HG02884 (cell line): ENCODE data around the gene C2orf92.
"Not testable (repeated sequence)": the region's sequence is repeated elsewhere in the genome, so short reads cannot be mapped to it uniquely, and the experiment has no call there.

Experiments used
- ATAC-seq: cut with Tn5 transposase; IDR thresholded peaks from one replicate; pipeline ENCODE4 v1.9.1; 2021; ENCODE audit warnings: mild to moderate bottlenecking, moderate library complexity; ENCODE audit not compliant: unreplicated experiment

Gene C2orf92

GRCh38 chr2:97688062-97688827, 18.7 kb downstream of the C2orf92 start:
- no peak for ATAC-seq

GRCh38 chr2:97691166-97691565, 21.7 kb downstream of the C2orf92 start:
- no peak for ATAC-seq

- no peak for ATAC-seq
Observed at GRCh38 chr2:97693476-97693875, 24.0 kb downstream of the C2orf92 start.

- no peak for ATAC-seq
Observed at GRCh38 chr2:97695744-97696143, 26.2 kb downstream of the C2orf92 start.

- ATAC-seq: no peak
Observed at GRCh38 chr2:97697252-97698235, 28.0 kb downstream of the C2orf92 start.

- no peak for ATAC-seq
Observed at GRCh38 chr2:97698530-97698929, 29.0 kb downstream of the C2orf92 start.

GRCh38 chr2:97699765-97700444, 30.4 kb downstream of the C2orf92 start:
- ATAC-seq: no peak

- ATAC-seq: no peak
Observed at GRCh38 chr2:97701186-97701585, 31.7 kb downstream of the C2orf92 start.

- no peak for ATAC-seq
Observed at GRCh38 chr2:97701851-97702465, 32.4 kb downstream of the C2orf92 start.

- no peak for ATAC-seq
Observed at GRCh38 chr2:97702731-97703470, 33.4 kb downstream of the C2orf92 start.

- no peak for ATAC-seq
Observed at GRCh38 chr2:97703741-97704140, 34.2 kb downstream of the C2orf92 start.

- no peak for ATAC-seq
Observed at GRCh38 chr2:97704989-97705388, 35.5 kb downstream of the C2orf92 start.

GRCh38 chr2:97706112-97706511, 36.6 kb downstream of the C2orf92 start:
- no peak for ATAC-seq

- no peak for ATAC-seq
Observed at GRCh38 chr2:97706708-97707345, 37.3 kb downstream of the C2orf92 start.

- no peak for ATAC-seq
Observed at GRCh38 chr2:97707362-97708047, 38.0 kb downstream of the C2orf92 start.

GRCh38 chr2:97708048-97708380, 38.5 kb downstream of the C2orf92 start:
- ATAC-seq: no peak

- ATAC-seq: no peak
Observed at GRCh38 chr2:97708608-97709007, 39.1 kb downstream of the C2orf92 start.

GRCh38 chr2:97711394-97711711, 41.8 kb downstream of the C2orf92 start:
- ATAC-seq: no peak

- not testable (repeated sequence) for ATAC-seq
Observed at GRCh38 chr2:97712175-97712574, 42.7 kb downstream of the C2orf92 start.
